ENCODE measurements around the gene ARHGAP9.

The ARHGAP9 gene

DNA sequence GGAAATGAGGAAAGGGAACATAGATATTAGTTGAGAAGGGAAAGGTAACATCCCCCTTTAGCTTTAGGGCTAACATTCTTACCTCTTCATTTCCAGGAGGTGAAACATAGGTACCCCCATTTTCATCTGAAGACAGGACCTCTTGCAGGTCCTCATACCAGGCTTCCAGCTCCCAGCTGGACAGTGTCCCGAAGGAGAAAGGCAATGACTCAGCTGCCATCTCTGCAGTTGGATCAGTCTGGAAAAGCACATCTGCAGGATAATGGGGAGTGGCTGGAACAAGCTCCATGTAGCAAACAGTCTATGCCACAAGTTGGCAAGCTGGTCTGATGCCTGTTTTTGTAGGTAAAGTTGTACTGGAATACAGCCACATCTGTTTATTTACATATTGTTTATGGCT is 37.5 kb upstream of the ARHGAP9 start:
- Histone ChIP-seq H3K27ac (ENCODE audit: extremely low read depth, low read depth, low read length) (no peak overlapping the region; the same call in 1 of the 2 replicates), H3K4me3 (ENCODE audit: low read depth, low read length) (no peak overlapping the region), H3K36me3 (ENCODE audit: control insufficient read depth in 2 of 2, insufficient read depth in 1 of 2, low read length in 2 of 2) (peaks cover 40 to 69% of the 10 kb centered on the region in 2 experiments), H3K9me3 (ENCODE audit: control insufficient read depth, insufficient read depth, low read depth, low read length) (no peaks in the 10 kb centered on the region), H3K4me1 (ENCODE audit: control insufficient read depth, insufficient read depth, low read length) (peaks cover 13% of the 10 kb centered on the region)
- ChIA-PET POLR2A (interaction anchor here (1.4 to 2.4 kb wide), 2 partner anchors 9 to 13 kb away, joined by 4 to 15 read pairs; no protein-coding TSS in a partner anchor), CTCF (interaction anchor here (1.6 kb wide), 1 partner anchor 58 kb away, joined by 4 read pairs; the partner anchor contains the start of gene GLI1)
- TF ChIP-seq PRDM10 (tag by site-specific recombination; IDR thresholded peaks at IDR 0.05) = peak; percentile 88
- 0 out of 2 replicates have a peak, but pooled peaks have one; percentile 5 for TF ChIP-seq IKZF3 (tag by site-specific recombination; IDR thresholded peaks at IDR 0.05)
- TF ChIP-seq PRDM1 (tag by site-specific recombination; IDR thresholded peaks at IDR 0.05) = no peak
- no peak for TF ChIP-seq ZNF664 (tag by site-specific recombination; IDR thresholded peaks at IDR 0.05)
- TF ChIP-seq, protein P1, sequence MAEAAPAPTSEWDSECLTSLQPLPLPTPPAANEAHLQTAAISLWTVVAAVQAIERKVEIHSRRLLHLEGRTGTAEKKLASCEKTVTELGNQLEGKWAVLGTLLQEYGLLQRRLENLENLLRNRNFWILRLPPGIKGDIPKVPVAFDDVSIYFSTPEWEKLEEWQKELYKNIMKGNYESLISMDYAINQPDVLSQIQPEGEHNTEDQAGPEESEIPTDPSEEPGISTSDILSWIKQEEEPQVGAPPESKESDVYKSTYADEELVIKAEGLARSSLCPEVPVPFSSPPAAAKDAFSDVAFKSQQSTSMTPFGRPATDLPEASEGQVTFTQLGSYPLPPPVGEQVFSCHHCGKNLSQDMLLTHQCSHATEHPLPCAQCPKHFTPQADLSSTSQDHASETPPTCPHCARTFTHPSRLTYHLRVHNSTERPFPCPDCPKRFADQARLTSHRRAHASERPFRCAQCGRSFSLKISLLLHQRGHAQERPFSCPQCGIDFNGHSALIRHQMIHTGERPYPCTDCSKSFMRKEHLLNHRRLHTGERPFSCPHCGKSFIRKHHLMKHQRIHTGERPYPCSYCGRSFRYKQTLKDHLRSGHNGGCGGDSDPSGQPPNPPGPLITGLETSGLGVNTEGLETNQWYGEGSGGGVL (tag by site-specific recombination; IDR thresholded peaks at IDR 0.05) = no peak
- TF ChIP-seq FEZF1 (tag by site-specific recombination; IDR thresholded peaks at IDR 0.05) = peak; percentile 29; the same call in 1 of the 2 replicates
- no peak for TF ChIP-seq ZSCAN5A (tag by site-specific recombination; IDR thresholded peaks at IDR 0.05)
- TF ChIP-seq ZNF488 (tag by site-specific recombination; IDR thresholded peaks at IDR 0.05) = no peak
- no peak for TF ChIP-seq YY2 (tag by site-specific recombination; IDR thresholded peaks at IDR 0.05)
- TF ChIP-seq ZNF19 (tag by site-specific recombination; IDR thresholded peaks at IDR 0.05; ENCODE audit: low read depth) = no peak
- no peak for TF ChIP-seq ZNF426 (tag by site-specific recombination; IDR thresholded peaks at IDR 0.05)
- TF ChIP-seq, protein P2, sequence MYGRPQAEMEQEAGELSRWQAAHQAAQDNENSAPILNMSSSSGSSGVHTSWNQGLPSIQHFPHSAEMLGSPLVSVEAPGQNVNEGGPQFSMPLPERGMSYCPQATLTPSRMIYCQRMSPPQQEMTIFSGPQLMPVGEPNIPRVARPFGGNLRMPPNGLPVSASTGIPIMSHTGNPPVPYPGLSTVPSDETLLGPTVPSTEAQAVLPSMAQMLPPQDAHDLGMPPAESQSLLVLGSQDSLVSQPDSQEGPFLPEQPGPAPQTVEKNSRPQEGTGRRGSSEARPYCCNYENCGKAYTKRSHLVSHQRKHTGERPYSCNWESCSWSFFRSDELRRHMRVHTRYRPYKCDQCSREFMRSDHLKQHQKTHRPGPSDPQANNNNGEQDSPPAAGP (tag by site-specific recombination; IDR thresholded peaks at IDR 0.05) = no peak
- TF ChIP-seq ZSCAN16 (tag by site-specific recombination; IDR thresholded peaks at IDR 0.05) = no peak
- TF ChIP-seq ZBTB6 (tag by site-specific recombination; IDR thresholded peaks at IDR 0.05) = no peak
- TF ChIP-seq ZNF248 (tag by site-specific recombination; IDR thresholded peaks at IDR 0.05) = no peak
- no peak for TF ChIP-seq ZSCAN4 (tag by site-specific recombination; IDR thresholded peaks at IDR 0.05)
- TF ChIP-seq ZNF138 (tag by site-specific recombination; IDR thresholded peaks at IDR 0.05; ENCODE audit: borderline replicate concordance) = no peak
- 0 out of 2 replicates have a peak, but pooled peaks have one; percentile 22 for TF ChIP-seq SCRT2 (tag by site-specific recombination; IDR thresholded peaks at IDR 0.05)
- TF ChIP-seq RBAK (tag by site-specific recombination; IDR thresholded peaks at IDR 0.05) = no peak

All from HEK293 (cell line).